ENCODE results near the gene SLF2. TPM values are rescaled to one million over a fixed set of nuclear protein-coding genes. Genes with fewer than 3 reads are reported as not detected.

SLF2 gene
- total and polyA plus RNA-seq, 2 of the 8 experiments (the other 6 are each of a cell fraction or from before 2014, with no cell fraction given), result 5.5 to 20.9 TPM

DNA sequence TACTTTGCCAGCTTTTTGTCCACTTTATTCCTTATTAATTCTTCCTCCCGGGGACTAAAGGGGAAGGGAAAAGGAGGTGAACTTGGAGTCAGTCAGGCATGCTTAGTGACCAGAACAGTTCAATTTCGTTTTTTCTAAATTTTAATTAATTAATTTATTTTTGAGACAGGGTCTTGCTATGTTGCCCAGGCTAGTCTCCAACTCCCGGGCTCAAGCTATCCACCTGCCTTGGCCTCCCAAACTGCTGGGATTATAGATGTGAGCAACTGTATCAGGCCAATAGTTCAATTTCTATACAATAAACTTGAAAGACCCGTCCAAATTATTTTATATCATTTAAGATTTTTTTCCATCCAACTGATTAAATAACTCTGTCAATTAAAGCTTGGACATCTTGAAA lies 1.3 kb upstream of the SLF2 start:
- Histone ChIP-seq H3K4me3 (ENCODE audit: extremely low read depth in 1 of 4, insufficient read depth in 2 of 4, low read depth in 3 of 4, low read length in 4 of 4) (no peak overlapping the region), H3K27ac (ENCODE audit: low read depth, low read length) (no peak overlapping the region), H2BK120ac (replicated peaks; ENCODE audit: low read depth, low read length) (no peak overlapping the region), H3K56ac (replicated peaks; ENCODE audit: insufficient read length, low read depth, low read length) (no peak overlapping the region), H3K23ac (ENCODE audit: insufficient read length) (no peak overlapping the region), H3K4ac (replicated peaks; ENCODE audit: insufficient read length, low read depth, low read length) (no peak overlapping the region), H3K4me2 (ENCODE audit: insufficient read depth in 1 of 2, low read depth in 2 of 2, low read length in 2 of 2) (peak overlapping the region in 1 of 2 experiments; percentile 83; a peak in 1 of 4 replicates), H4K20me1 (replicated peaks in 1 of 2; ENCODE audit: control insufficient read depth in 1 of 2, insufficient read depth in 2 of 2, low read length in 2 of 2) (peaks cover 0 to 3% of the 10 kb centered on the region in 2 experiments), H3K79me1 (ENCODE audit: low read depth, low read length) (no peaks in the 10 kb centered on the region), H3K18ac (ENCODE audit: extremely low read depth, low read length) (no peak overlapping the region), H3K27me3 (replicated peaks in 1 of 4; ENCODE audit: control insufficient read depth in 3 of 4, extremely low read depth in 1 of 4, insufficient read depth in 3 of 4, low read length in 3 of 4) (no peaks in the 10 kb centered on the region; a peak in 1 of 7 replicates), H4K5ac (ENCODE audit: insufficient read length, low read depth, low read length) (no peak overlapping the region), H2BK15ac (ENCODE audit: low read length) (no peak overlapping the region), H2AK5ac (ENCODE audit: low read depth, low read length) (no peak overlapping the region), H2AFZ (ENCODE audit: low read length) (no peak overlapping the region), H3K36me3 (ENCODE audit: control insufficient read depth in 2 of 4, insufficient read depth in 4 of 4, low read length in 3 of 4) (peaks cover 0 to 1% (median under 1%) of the 10 kb centered on the region in 4 experiments; a peak in 2 of 8 replicates), H2BK5ac (ENCODE audit: low read depth, low read length) (no peak overlapping the region), H3K23me2 (ENCODE audit: low read depth, low read length) (peaks cover 6% of the 10 kb centered on the region), H3K4me1 (replicated peaks in 1 of 4; ENCODE audit: control insufficient read depth in 3 of 4, insufficient read depth in 4 of 4, low read length in 3 of 4) (peaks cover 2 to 13% (median 4%) of the 10 kb centered on the region in 4 experiments; a peak in 3 of 7 replicates), H3K14ac (ENCODE audit: insufficient read length) (no peak overlapping the region), H3K9me3 (ENCODE audit: insufficient read depth in 2 of 2, low read depth in 1 of 2, low read length in 1 of 2) (no peaks in the 10 kb centered on the region), H2BK12ac (ENCODE audit: low read depth, low read length) (no peak overlapping the region), H4K91ac (replicated peaks; ENCODE audit: insufficient read length, low read length) (no peak overlapping the region), H4K8ac (ENCODE audit: extremely low read depth, insufficient read depth, low read length) (no peak overlapping the region), H3K9ac (replicated peaks in 1 of 4; ENCODE audit: extremely low read depth in 1 of 4, low read depth in 3 of 4, low read length in 3 of 4) (no peak overlapping the region), H3K79me2 (ENCODE audit: control insufficient read depth in 1 of 2, insufficient read depth in 2 of 2, low read length in 2 of 2) (peaks cover 0 to 24% of the 10 kb centered on the region in 2 experiments; a peak in 2 of 4 replicates), H2BK20ac (ENCODE audit: low read length) (no peak overlapping the region)
- TF ChIP-seq EGR1 (IDR thresholded peaks at IDR 0.05; ENCODE audit: borderline replicate concordance, low read depth, low read length) (no peak), CEBPB (IDR thresholded peaks at IDR 0.05; ENCODE audit: low read depth, low read length) (no peak), SP2 (IDR thresholded peaks at IDR 0.05; ENCODE audit: low read length) (no peak), TAF7 (optimal IDR thresholded peaks at IDR 0.05; ENCODE audit: borderline replicate concordance, low read depth, low read length) (no peak), CHD1 (IDR thresholded peaks at IDR 0.05; ENCODE audit: low read depth, low read length) (no peak), CBX5 (IDR thresholded peaks at IDR 0.05; ENCODE audit: low read depth, low read length) (no peak), BACH1 (IDR thresholded peaks at IDR 0.05; ENCODE audit: low read length) (no peak), SAP30 (IDR thresholded peaks at IDR 0.05; ENCODE audit: insufficient read depth, insufficient replicate concordance, low read length) (no peak)
- ChIA-PET CTCF (ENCODE audit: partially characterized antibody) (interaction anchor here (0.9 to 3.1 kb wide), 5 partner anchors 23 to 429 kb away, joined by 3 to 12 read pairs (median 3); no protein-coding TSS in a partner anchor), POLR2A (ENCODE audit: partially characterized antibody) (no interaction called here)
- FAIRE-seq (no peak), DNase-seq (ENCODE audit: low read depth in 1 of 2, low spot score in 2 of 2) (no peak)
- 94% methylated on average over 4 of the region's 4 CpGs; no CpG with 5 or more reads in 1 of the 2 experiments for WGBS, 2 experiments (ENCODE audit: extremely low coverage in 1 of 2, insufficient coverage in 1 of 2, insufficient read length in 1 of 2, insufficient replicate concordance in 2 of 2, low coverage in 1 of 2, low lambda C conversion rate in 2 of 2, missing lambda C conversion rate in 1 of 2)
